Astrocyte (in vitro differentiated cells and primary cell): ENCODE results near the gene TTLL5. TPM values are rescaled to one million over a fixed set of nuclear protein-coding genes. Genes with fewer than 3 reads are reported as not detected.

Experiments used
- DNase-seq: peaks from one replicate; pipeline ENCODE4 v3.0.0-alpha.2; 2010; ENCODE audit warnings: low read depth
- FAIRE-seq: peaks from 2 replicates; lab custom pipeline; 2011; peaks lifted over from hg19 to GRCh38; lab: Jason Lieb, UNC
- H2AFZ ChIP-seq: 2 replicates; pipeline ENCODE4 v1.6.0; 2012; ENCODE audit warnings: low read depth, low read length, inconsistent platforms
- H3K27ac ChIP-seq: 2 replicates; pipeline ENCODE4 v1.5.1; 2011; ENCODE audit warnings: low read depth, low read length, inconsistent platforms
- H3K27me3 ChIP-seq: 2 replicates; pipeline ENCODE4 v1.6.0; 2011; ENCODE audit warnings: low read length, inconsistent platforms; ENCODE audit not compliant: insufficient read depth
- H3K36me3 ChIP-seq: 2 replicates; pipeline ENCODE4 v1.5.1; 2011; ENCODE audit warnings: low read length, inconsistent platforms; ENCODE audit not compliant: insufficient read depth
- H3K4me1 ChIP-seq: 2 replicates; pipeline ENCODE4 v1.5.1; 2011; ENCODE audit warnings: low read length, inconsistent platforms; ENCODE audit not compliant: insufficient read depth
- H3K4me2 ChIP-seq: 2 replicates; pipeline ENCODE4 v1.6.0; 2012; ENCODE audit warnings: low read length, inconsistent platforms
- H3K4me3 ChIP-seq: 2 replicates; pipeline ENCODE4 v1.5.1; 2011; ENCODE audit warnings: low read depth, mild to moderate bottlenecking, low read length, inconsistent platforms; ENCODE audit not compliant: insufficient read depth
- H3K79me2 ChIP-seq: 2 replicates; pipeline ENCODE4 v1.6.0; 2012; ENCODE audit warnings: mild to moderate bottlenecking, low read length, inconsistent platforms; ENCODE audit not compliant: insufficient read depth
- H3K9ac ChIP-seq: 2 replicates; pipeline ENCODE4 v1.6.0; 2012; ENCODE audit warnings: mild to moderate bottlenecking, low read length, inconsistent platforms
- H3K9me3 ChIP-seq: 2 replicates; pipeline ENCODE4 v1.5.1; 2012; ENCODE audit warnings: low read depth, mild to moderate bottlenecking, low read length, inconsistent platforms; ENCODE audit not compliant: insufficient read depth
- H4K20me1 ChIP-seq: 2 replicates; pipeline ENCODE4 v1.6.0; 2012; ENCODE audit warnings: low read length, inconsistent platforms; ENCODE audit not compliant: insufficient read depth
- H3K27ac Mint-ChIP-seq: one replicate; pipeline ENCODE4 v1.8.0; 2021; ENCODE audit warnings: mild to moderate bottlenecking, mixed read lengths; ENCODE audit not compliant: unreplicated experiment
- H3K27me3 Mint-ChIP-seq: one replicate; pipeline ENCODE4 v1.8.0; 2021; ENCODE audit warnings: low read depth, mixed read lengths; ENCODE audit not compliant: unreplicated experiment
- H3K36me3 Mint-ChIP-seq: one replicate; pipeline ENCODE4 v1.8.0; 2021; ENCODE audit warnings: low read depth, mixed read lengths; ENCODE audit not compliant: unreplicated experiment
- H3K4me1 Mint-ChIP-seq: one replicate; pipeline ENCODE4 v1.8.0; 2021; ENCODE audit warnings: low read depth, mixed read lengths; ENCODE audit not compliant: unreplicated experiment
- H3K4me3 Mint-ChIP-seq: one replicate; pipeline ENCODE4 v1.8.0; 2021; ENCODE audit warnings: mild to moderate bottlenecking, moderate library complexity, mixed read lengths; ENCODE audit not compliant: unreplicated experiment
- H3K9me3 Mint-ChIP-seq: one replicate; pipeline ENCODE4 v1.8.0; 2021; ENCODE audit warnings: mild to moderate bottlenecking, mixed read lengths; ENCODE audit not compliant: unreplicated experiment
- EZH2 ChIP-seq: IDR thresholded peaks from 2 replicates; pipeline ENCODE4 v1.6.1; 2012; ENCODE audit warnings: mild to moderate bottlenecking, low read length, inconsistent platforms; ENCODE audit not compliant: insufficient read depth
- total RNA-seq: library from RNA; stranded (reverse); gene quantifications from 2 replicates; pipeline ENCODE4 v1.2.1, GENCODE V29; 2021
- TF ChIP-seq, protein P1 (sequence below): IDR thresholded peaks from 2 replicates; pipeline ENCODE4 v1.5.1; 2011; ENCODE audit warnings: low read depth, mild to moderate bottlenecking, inconsistent platforms, low read length, moderate library complexity; ENCODE audit not compliant: insufficient read depth

The TTLL5 gene
- total RNA-seq, 1 donor from 2014 or later, result 24.0 TPM

GRCh38 chr14:75747899-75748298, 86.9 kb downstream of the TTLL5 start:
- no peaks in the 10 kb centered on the region for H3K4me1 ChIP-seq
- peaks cover 8% of the 10 kb centered on the region for H3K36me3 ChIP-seq
- H3K4me3 ChIP-seq, result no peak overlapping the region
- H3K27me3 ChIP-seq, result no peaks in the 10 kb centered on the region
- DNase-seq (no peak), FAIRE-seq (no peak)
- no peak overlapping the region for H3K27ac ChIP-seq
- H4K20me1 ChIP-seq, result no peaks in the 10 kb centered on the region
- Mint-ChIP-seq H3K4me1 (peaks cover 33% of the 10 kb centered on the region), H3K27me3 (no peaks in the 10 kb centered on the region), H3K9me3 (no peaks in the 10 kb centered on the region), H3K36me3 (peaks cover 24% of the 10 kb centered on the region), H3K27ac (peak overlapping the region; percentile 27), H3K4me3 (no peak overlapping the region)
- no peak overlapping the region for H3K4me2 ChIP-seq
- no peak overlapping the region for H2AFZ ChIP-seq
- H3K9me3 ChIP-seq, result no peaks in the 10 kb centered on the region
- H3K79me2 ChIP-seq, result no peaks in the 10 kb centered on the region
- TF ChIP-seq, protein P1, sequence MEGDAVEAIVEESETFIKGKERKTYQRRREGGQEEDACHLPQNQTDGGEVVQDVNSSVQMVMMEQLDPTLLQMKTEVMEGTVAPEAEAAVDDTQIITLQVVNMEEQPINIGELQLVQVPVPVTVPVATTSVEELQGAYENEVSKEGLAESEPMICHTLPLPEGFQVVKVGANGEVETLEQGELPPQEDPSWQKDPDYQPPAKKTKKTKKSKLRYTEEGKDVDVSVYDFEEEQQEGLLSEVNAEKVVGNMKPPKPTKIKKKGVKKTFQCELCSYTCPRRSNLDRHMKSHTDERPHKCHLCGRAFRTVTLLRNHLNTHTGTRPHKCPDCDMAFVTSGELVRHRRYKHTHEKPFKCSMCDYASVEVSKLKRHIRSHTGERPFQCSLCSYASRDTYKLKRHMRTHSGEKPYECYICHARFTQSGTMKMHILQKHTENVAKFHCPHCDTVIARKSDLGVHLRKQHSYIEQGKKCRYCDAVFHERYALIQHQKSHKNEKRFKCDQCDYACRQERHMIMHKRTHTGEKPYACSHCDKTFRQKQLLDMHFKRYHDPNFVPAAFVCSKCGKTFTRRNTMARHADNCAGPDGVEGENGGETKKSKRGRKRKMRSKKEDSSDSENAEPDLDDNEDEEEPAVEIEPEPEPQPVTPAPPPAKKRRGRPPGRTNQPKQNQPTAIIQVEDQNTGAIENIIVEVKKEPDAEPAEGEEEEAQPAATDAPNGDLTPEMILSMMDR, result no peak
- no peak for TF ChIP-seq EZH2
- no peak overlapping the region for H3K9ac ChIP-seq

GRCh38 chr14:75748336-75748735, 87.3 kb downstream of the TTLL5 start:
- DNase-seq (peak; percentile 27), FAIRE-seq (no peak)
- Histone ChIP-seq H3K79me2 (no peaks in the 10 kb centered on the region), H3K4me3 (no peak overlapping the region), H3K9me3 (no peaks in the 10 kb centered on the region), H3K9ac (no peak overlapping the region), H3K36me3 (peaks cover 8% of the 10 kb centered on the region), H3K27ac (no peak overlapping the region), H3K4me2 (no peak overlapping the region), H2AFZ (no peak overlapping the region), H3K27me3 (no peaks in the 10 kb centered on the region), H3K4me1 (no peaks in the 10 kb centered on the region), H4K20me1 (no peaks in the 10 kb centered on the region)
- Mint-ChIP-seq H3K9me3 (no peaks in the 10 kb centered on the region), H3K4me1 (peaks cover 36% of the 10 kb centered on the region), H3K4me3 (no peak overlapping the region), H3K27me3 (no peaks in the 10 kb centered on the region), H3K36me3 (peaks cover 24% of the 10 kb centered on the region), H3K27ac (peak overlapping the region; percentile 0)
- TF ChIP-seq EZH2, result no peak
- TF ChIP-seq, protein P1, result no peak

DNA sequence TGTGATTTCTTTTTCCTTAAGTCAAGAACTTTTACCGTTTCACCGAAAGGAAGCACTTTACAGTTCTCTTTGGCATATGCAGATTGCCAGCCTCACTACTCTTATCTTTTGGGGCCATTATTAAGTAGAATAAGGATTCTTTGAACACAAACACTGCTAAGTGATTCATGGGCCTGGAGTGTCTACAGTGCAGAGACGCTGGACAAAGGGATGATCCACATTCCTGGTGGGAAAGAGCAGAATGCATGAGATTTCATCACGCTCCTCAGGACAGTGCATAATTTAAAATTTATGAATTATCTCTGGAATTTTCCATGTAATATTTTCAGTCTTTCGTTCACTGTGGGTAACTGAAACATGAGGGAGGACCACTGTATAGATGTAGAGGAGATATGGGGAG, 90.2 kb downstream of the TTLL5 start:
- no peaks in the 10 kb centered on the region for H4K20me1 ChIP-seq
- Mint-ChIP-seq H3K27ac (peak overlapping the region; percentile 88), H3K4me3 (peak overlapping the region; percentile 23), H3K9me3 (peaks cover 2% of the 10 kb centered on the region), H3K27me3 (no peaks in the 10 kb centered on the region), H3K4me1 (peaks cover 36% of the 10 kb centered on the region), H3K36me3 (peaks cover 17% of the 10 kb centered on the region)
- DNase-seq (peak; percentile 68), FAIRE-seq (no peak)
- H3K36me3 ChIP-seq, result peaks cover 4% of the 10 kb centered on the region
- no peaks in the 10 kb centered on the region for H3K79me2 ChIP-seq
- no peak overlapping the region for H3K4me2 ChIP-seq
- H2AFZ ChIP-seq, result no peak overlapping the region
- H3K27ac ChIP-seq, result no peak overlapping the region
- H3K4me3 ChIP-seq, result no peak overlapping the region
- TF ChIP-seq EZH2, result no peak
- TF ChIP-seq, protein P1, result no peak
- no peak overlapping the region for H3K9ac ChIP-seq
- H3K9me3 ChIP-seq, result no peaks in the 10 kb centered on the region
- no peaks in the 10 kb centered on the region for H3K27me3 ChIP-seq
- H3K4me1 ChIP-seq, result no peaks in the 10 kb centered on the region
